Bronchial epithelial cell (primary cell): Measurements from ENCODE around the gene PLXNA4. TPM values are rescaled to one million over a fixed set of nuclear protein-coding genes. Genes with fewer than 3 reads are reported as not detected.

ENCODE experiments used
- DNase-seq: peaks from one replicate; pipeline ENCODE4 v3.0.0-alpha.2; 2010; ENCODE audit warnings: low read depth
- FAIRE-seq: peaks from 2 replicates; lab custom pipeline; 2011; peaks lifted over from hg19 to GRCh38; lab: Jason Lieb, UNC
- H3K27me3 ChIP-seq: 2 replicates; pipeline ENCODE4 v1.5.1; 2011; ENCODE audit warnings: low read length; ENCODE audit not compliant: control insufficient read depth, insufficient read depth
- H3K36me3 ChIP-seq: 2 replicates; pipeline ENCODE4 v1.5.1; 2011; ENCODE audit warnings: low read length; ENCODE audit not compliant: control insufficient read depth, insufficient read depth
- H3K4me3 ChIP-seq: 2 replicates; pipeline ENCODE4 v1.5.1; 2011; ENCODE audit warnings: mild to moderate bottlenecking, low read depth, low read length, control low read depth
- CTCF ChIP-seq: IDR thresholded peaks from 2 replicates; pipeline ENCODE4 v1.5.1; 2011; ENCODE audit warnings: mild to moderate bottlenecking, moderate library complexity, low read length, control low read depth, inconsistent platforms; ENCODE audit not compliant: insufficient read depth, severe bottlenecking
- total RNA-seq: library from RNA; depleted of rRNA; stranded (reverse); fragments of >200 nt; gene quantifications from 2 replicates; pipeline ENCODE4 v1.2.1, GENCODE V29; 2014

Gene PLXNA4
- total RNA-seq, 1 donor from 2014 or later, result under 0.01 TPM

DNA sequence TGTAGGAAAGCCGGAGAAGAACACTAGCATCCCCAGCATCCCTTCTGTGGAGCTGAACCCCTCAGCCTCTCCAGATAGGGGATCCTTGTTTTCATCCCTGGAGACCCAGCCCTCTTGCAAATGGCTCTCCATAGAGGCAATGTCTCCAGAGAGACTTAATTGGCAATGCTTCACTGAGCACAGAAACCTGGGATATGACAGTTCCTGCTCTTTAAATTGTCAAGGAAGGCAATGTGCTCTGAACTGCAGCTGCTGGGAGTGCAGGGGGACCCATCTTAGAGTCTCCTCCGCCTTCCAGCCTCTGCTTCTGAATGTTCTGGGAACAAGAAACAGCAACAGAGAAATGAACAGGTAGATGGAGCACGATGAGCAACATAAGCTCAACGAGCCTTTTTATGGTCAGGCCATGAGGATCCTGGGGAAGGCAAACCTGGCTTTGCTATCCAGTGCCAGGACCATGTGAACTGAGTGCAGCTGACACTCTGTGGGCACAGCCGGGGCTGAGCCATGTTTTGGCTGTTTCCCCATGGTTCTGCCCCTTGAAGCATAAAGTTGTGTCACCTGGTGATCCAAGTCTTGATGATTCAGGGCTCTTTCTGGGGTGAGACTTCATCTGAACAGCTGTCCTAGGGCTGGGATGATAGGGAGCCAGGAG is 481.0 kb downstream of the PLXNA4 start:
- Histone ChIP-seq H3K27me3 (peaks cover 2% of the 10 kb centered on the region), H3K4me3 (no peak overlapping the region), H3K36me3 (no peaks in the 10 kb centered on the region)
- FAIRE-seq (no peak), DNase-seq (no peak)
- TF ChIP-seq CTCF, result no peak

GRCh38 chr7:132092106-132092505 is 484.2 kb downstream of the PLXNA4 start:
- Histone ChIP-seq H3K27me3 (peaks cover 2% of the 10 kb centered on the region), H3K36me3 (no peaks in the 10 kb centered on the region), H3K4me3 (no peak overlapping the region)
- TF ChIP-seq CTCF, result no peak
- DNase-seq (no peak), FAIRE-seq (no peak)

GRCh38 chr7:132091706-132092105 is 484.6 kb downstream of the PLXNA4 start:
- TF ChIP-seq CTCF, result no peak
- no peak for DNase-seq
- no peak overlapping the region for H3K4me3 ChIP-seq
- no peaks in the 10 kb centered on the region for H3K36me3 ChIP-seq
- peaks cover 2% of the 10 kb centered on the region for H3K27me3 ChIP-seq
- FAIRE-seq, result no peak

DNA sequence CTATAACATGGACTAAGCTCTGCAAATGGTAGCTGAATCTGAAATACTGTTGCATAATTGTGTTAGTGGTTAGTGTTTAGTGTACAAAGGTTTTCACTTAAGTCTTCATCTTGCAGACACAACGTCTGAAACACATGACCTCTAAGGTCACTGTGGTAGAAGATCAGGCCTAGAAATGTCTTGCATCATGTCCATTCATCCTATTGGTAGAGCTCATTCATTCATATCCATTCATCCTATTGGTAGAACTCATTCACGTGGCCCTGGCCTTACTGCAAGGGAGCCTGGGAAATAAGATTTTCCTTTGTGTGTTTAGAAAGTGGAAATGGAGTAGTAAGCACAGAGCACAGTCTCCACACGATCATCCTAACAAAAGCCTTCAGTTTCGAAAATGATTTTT is 485.8 kb downstream of the PLXNA4 start:
- DNase-seq (no peak), FAIRE-seq (no peak)
- H3K36me3 ChIP-seq, result no peaks in the 10 kb centered on the region
- H3K4me3 ChIP-seq, result no peak overlapping the region
- TF ChIP-seq CTCF, result no peak
- H3K27me3 ChIP-seq, result peaks cover 2% of the 10 kb centered on the region

GRCh38 chr7:132089356-132089755 is 486.9 kb downstream of the PLXNA4 start:
- no peak for TF ChIP-seq CTCF
- H3K4me3 ChIP-seq, result no peak overlapping the region
- H3K36me3 ChIP-seq, result no peaks in the 10 kb centered on the region
- FAIRE-seq, result no peak
- H3K27me3 ChIP-seq, result peaks cover 2% of the 10 kb centered on the region
- no peak for DNase-seq

DNA sequence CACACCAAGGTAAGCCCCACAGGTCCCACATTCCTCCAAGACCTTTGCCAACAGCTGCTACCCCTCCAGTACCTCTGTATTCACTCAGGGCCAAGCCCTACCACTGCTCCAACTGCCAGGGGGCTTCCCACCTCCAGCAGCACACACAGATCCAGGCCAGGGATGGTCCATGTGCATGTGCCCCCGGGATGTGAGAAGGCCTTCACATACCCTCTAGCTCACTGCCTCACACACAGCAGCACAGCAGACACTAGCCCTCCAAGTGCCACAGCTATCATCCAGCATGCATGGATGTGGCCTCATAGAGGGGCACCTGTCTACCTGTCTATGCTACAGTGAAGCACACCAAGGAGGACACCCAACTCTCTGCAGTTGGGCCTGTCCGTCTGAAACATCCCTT is 488.8 kb downstream of the PLXNA4 start:
- TF ChIP-seq CTCF, result no peak
- FAIRE-seq (no peak), DNase-seq (no peak)
- Histone ChIP-seq H3K36me3 (no peaks in the 10 kb centered on the region), H3K27me3 (peaks cover 1% of the 10 kb centered on the region), H3K4me3 (no peak overlapping the region)
